GM19452 (cell line): ENCODE data around the gene RBBP8NL.

Experiments
- ATAC-seq: cut with Tn5 transposase; IDR thresholded peaks from one replicate; pipeline ENCODE4 v1.9.1; 2021; ENCODE audit not compliant: unreplicated experiment

The RBBP8NL gene

DNA sequence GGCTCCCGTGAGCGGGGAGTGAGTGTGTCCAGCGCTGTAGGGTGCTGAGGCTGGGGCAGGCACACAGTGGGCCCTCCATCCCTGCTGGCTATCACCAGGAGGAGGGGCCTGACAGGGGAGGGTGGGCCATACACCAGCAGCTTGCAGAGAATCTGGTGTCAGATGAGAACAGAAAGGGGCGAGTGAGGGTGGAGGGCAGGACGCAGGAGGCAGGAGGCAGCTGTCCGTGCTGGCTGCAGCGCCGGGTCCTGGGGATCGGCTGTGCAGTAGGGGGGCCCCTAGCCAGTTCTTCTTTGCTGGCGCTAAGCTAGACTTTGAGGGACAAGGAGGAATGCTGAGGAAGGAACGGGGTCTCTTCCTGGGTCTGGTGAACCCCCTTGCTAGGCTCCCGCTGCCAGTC is 18.7 kb downstream of the RBBP8NL start:
- ATAC-seq = no peak

DNA sequence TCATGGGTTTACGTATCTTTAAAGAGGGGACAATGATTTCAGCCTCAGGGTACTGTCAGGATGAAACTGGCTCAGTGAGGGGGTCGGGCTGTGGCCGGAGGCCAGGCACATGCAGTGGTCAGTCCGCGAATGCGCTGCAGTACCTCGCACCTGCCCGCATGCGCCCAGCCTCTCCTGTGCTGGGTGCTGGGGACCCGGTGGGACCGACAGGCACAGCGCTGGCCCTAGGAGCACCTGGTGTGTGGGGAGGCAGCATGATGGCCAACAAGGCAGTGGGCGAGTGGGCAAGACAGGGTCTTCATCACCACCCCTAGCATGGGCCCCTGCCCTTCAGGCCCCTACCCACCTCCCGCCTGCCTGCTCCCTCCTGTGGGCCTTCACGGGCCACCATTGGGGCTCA is 19.3 kb downstream of the RBBP8NL start:
- no peak for ATAC-seq

DNA sequence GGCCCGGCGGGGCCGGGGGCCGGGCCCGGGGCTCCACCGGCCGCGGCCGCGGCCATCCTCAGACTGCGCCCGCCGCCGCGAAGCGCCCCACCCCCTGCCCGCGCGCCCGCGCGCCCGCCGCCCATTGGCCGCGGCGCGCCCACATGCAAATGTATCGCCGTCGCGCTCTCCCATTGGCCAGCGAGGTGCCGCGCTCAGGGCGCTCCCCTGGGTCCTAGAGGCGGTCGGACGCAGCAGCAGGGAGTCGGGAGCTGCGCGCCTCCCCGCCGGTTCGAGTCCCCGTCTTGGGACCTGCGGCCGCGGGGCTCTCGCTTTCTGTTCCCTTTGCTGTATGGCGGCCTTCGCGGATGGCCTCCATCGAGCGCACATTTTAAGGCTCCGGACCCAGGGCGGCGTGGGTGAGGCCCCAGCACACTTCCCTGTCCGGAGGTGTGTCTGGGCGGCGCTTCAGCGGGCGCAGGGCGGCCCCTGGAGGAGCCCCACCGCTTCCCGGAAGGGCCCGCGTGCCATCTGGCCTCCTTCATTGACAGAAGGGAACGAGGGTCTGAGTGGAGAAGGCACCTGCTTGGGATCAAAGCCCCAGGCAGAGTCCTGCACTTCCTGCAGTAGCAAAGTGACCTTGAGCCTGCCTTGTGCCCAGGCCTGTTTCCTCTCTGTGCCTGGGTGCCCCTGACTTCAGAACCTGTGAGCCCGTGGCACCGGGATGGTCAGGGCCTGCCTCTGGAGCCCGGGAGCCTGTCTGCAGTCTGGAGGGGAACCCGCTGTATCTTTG is 19.9 kb downstream of the RBBP8NL start, which contains the start of gene CABLES2:
Gene CABLES2, minus strand, starts transcription at position 65 of the 772 bp plus-strand sequence. Its CDS starts 9 bp downstream, at position 56.
- ATAC-seq = peak; percentile 88

DNA sequence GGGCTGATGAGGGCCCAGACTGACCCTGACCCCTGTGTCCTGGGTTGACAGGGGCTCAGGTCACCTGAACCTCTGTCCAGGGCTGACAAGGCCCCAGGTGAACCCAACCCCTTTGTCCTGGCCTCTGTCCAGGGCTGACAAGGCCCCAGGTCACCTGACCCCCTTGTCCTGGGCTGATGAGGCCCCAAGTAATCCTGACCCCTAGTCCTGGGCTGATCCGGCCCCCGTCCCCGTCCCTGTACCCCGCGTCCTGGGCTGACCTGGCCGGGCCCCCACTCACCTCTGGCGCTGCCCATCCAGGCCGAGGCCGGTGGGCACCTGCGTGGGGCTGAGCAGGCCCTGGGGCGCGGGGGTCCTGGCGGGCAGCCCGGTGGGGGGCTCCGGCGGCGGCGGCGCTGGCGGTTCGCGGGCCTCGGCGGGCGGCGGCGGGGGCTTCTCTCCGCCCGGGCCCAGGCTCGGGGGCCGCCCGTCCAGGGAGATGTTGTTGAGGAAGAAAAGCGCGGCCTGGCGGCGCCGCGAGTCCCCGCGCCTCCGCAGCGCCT is 20.6 kb downstream of the RBBP8NL start:
- ATAC-seq = peak; percentile 3

DNA sequence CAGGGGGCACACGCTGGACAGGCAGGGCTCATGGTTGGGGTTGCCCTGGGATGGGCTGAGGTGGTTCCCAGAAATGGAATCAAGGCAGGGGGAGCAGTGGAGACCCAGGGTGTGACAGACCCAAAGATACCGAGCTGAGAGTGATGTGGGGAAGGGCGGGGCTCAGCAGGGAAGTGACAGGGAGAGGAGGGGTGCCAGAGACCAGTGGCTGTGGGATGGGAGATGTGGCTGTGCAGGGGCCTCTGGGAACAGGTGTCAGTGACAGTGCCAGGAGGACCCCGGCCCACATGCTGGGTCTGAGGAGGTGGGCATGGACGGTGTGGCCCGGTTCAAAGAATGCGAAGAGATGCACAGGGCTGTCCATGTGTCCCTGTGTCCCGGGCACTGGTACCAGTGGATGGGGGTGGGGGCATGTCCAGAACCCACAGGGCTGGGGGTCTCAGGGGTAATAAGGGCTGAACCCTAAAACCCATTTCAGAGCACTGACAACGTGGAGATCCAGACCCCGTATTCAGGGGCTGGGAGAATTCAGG is 21.3 kb downstream of the RBBP8NL start:
- ATAC-seq = no peak

DNA sequence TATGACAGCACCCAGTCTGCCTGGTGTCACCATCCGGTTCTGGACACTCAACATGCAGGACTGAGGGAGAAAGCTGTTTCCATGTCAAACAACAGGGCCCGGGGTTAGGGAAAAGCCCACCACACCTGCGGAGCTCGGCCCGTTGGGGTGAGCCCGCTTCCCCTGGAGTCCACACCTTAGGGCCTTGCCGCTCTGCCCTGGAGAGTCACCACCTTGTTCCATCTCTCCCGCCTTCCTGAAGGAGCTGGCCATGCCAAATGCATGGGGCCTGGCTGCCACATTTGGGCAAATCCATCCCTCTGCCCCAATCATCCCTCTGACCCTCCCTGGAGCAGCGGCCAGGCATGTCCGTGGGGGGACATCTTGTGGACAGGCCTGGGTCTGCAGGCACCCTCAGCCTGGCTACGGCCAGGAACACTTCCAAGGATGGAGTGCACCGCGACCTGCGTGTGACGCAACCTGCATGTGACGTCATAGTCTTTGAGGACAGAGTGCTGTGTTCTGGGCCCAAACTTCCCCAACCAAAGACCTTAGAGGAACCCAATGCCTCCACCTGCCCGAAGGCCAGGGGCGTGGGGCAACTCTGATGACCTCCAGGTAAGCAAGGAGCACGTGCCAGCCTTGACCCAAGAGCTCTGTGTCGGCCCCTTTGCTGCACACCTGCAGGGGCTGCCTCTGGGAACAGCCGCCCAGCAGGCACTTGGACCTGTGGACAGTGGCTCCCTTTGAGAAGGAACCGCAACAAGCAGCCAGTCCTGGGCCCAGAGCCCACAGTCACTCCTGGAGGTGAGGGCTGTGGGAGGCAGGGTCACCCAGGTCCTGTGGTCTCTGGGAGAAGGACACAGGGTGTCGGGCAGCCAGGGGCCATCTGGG is 22.0 kb downstream of the RBBP8NL start:
- ATAC-seq = no peak

DNA sequence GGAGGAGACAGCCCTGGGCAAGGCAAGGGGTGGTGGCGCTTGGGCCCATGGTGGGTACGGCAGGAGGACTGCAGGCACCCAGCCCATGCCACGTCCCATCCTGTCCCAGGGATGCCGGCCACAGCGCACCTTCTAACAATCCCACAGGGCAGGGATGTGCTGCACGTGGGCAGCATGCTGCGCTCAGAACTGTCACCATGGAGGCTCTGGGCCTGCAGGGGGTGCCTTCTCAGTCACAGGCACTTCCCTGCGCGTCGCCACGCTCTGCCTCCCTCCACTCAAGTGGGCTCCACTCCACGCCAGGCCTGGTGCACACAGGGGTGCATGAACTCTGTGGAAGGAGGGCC is 22.6 kb downstream of the RBBP8NL start:
- no peak for ATAC-seq

DNA sequence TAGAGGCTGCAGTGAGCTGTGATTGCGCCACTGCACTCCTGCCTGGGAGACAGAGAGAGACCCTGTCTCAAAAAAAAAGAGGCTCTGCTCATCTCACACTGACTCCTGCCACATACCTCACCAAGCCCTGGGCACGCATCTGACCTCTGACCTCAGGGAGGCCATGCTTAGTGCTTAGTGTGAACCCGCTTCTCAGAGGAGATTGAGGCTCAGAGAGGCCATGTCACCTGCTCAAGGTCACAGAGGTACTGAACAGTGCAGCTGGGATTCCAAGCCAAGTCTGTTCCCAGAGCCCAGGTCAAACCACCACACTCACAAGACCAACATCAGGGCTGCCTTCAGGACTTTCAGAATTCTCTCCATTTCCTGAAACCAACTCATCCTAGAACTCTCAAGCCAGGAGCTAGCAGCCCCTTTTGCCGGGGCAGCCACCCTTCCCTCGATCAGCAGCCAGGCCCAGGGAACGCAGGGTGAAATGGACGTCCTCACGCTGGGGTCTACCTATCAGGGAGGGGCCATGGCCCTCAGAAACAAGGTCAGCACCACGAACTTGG is 23.1 kb downstream of the RBBP8NL start:
- no peak for ATAC-seq

DNA sequence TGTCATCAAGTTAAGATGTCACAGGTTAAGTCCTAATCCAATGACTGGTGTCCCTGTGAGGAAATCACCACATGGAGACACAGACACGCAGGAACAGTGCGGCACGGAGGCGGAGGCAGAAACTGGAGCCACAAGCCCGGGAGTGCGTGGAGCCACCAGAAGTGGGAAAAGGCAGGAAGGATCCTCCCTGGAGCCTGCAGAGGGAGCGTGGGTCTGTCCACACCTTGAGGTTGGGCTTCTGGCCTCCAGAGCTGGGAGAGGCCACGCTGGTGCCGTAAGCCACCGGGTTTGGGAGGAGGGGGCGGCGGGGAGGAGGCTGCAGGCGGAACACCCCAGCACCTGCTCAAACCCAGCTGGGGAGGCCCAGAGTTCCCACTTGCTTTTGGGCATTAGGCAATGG is 24.0 kb downstream of the RBBP8NL start:
- no peak for ATAC-seq

DNA sequence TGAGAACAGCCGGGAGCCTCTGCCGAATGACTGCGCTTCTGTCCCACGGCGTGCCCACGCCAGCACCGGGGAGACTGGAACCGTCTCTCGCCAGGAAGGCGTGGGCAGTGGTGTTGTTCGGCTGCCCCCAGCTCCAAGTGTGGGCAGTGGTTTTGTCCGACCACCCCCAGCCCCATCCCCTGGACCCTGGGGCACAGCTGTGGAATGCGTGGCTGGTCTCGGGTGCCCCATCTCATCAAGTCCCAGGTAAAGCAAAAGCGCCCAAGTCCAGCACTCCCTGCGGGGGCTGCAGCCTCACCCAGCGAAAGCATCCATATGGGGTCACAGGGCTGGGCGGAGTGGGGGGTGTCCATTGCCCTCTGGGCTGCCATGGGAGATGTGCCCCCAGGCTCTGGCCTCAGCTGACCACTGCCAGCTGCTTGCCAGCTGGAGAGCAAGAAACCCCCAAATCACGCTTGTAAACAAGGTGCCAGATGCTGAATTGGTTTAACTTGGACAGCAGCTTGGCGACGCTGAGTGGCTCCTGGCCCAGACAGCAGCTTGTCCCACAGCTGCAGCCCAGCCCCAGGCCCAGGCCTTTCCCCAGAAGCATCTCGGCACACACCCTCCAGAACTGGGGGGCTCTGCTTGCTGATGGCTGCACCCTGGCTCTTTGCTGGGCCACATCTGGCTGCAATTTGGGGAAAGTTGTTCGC is 24.7 kb downstream of the RBBP8NL start:
- ATAC-seq = no peak

DNA sequence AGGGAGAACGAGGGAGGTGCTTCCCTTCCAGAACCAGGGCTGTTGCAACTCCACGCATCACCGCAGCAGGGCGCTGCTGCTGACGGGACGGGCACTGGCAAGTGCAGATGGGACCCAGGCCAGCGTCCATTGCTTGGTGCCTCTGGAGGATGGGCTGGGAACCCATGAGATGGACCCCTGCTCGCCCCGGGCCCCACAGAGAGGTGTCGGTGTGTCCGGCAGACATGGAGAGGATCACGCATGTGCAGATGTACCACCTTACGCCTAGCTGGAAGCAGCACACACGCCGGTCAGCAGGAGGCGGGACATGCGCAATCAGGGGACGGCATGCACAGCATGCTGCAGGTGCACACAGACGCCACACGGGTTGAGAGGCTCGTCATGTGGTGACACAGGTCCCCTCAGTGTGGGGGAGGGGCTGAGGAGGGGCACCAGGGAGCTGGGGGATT is 26.0 kb downstream of the RBBP8NL start:
- ATAC-seq = no peak

DNA sequence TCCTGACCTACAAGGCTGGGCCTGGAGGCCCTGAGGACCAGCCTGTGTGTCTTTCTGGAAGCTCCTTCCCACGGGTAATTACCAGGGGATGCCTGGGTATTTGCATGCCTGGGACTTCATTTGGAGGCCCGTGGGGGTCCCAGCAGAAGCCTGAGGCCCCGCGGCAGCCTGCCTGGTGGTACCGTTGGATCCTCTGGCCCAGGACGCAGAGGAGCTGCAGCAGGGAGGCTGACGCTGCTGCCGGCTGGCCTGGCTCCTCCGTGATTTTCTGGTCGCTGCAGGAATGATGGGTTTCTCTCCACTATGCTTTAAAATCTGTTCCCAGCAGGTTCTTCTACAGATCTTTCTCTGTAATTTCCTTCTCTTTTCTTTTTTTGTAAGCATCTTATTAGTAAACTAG is 26.8 kb downstream of the RBBP8NL start:
- ATAC-seq = no peak

DNA sequence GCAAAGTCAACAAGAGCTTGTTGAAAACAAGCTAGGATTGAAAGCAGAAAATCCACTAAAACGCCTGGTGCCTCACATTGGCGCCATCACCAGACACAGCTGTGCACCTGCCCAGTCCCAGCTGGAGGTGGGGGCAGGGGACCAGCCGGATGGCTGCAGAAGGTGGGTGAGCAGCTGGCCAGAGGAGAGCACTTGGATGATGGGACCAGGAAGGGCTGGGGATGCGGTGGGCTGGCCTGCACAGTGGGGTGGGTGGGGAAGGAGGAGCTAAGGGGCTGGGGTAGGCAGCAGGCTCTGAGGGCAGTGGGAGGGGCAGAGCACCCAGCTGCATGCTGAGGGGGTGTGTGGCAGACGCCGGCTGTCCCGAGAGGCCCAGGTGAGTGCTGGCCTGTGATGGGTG is 27.3 kb downstream of the RBBP8NL start:
- ATAC-seq = no peak

DNA sequence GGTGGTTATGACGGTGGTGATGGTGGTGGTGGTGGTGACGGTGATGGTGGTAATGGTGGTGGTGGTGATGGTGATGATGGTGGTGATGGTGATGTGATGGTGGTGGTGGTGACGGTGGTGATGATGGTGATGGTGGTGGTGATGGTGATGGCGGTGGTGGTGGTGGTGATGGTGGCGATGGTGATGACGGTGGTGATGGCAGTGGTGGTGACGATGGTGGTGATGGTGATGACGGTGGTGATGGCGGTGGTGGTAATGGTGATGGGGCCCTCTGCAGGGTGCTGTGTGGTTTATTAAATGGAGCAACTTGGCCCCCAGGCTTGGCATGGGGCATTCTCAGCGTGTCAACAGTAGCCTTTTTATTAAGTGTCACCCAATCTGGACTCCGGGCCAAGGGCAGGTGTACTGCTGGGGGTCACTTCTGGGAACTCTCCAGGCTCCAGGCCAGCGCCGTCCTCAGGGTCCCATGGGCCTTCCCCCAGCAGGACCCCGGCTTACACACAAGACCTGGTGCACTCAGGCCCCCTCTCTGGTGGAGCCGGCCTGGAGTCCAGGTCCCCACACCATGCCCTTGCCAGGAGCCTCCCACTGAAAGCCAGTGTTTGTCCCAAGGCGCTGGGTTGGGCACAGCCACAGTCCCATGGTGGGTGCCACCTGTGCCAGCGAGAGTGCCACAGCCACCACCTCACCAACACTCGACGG is 29.1 kb downstream of the RBBP8NL start:
- ATAC-seq = no peak

DNA sequence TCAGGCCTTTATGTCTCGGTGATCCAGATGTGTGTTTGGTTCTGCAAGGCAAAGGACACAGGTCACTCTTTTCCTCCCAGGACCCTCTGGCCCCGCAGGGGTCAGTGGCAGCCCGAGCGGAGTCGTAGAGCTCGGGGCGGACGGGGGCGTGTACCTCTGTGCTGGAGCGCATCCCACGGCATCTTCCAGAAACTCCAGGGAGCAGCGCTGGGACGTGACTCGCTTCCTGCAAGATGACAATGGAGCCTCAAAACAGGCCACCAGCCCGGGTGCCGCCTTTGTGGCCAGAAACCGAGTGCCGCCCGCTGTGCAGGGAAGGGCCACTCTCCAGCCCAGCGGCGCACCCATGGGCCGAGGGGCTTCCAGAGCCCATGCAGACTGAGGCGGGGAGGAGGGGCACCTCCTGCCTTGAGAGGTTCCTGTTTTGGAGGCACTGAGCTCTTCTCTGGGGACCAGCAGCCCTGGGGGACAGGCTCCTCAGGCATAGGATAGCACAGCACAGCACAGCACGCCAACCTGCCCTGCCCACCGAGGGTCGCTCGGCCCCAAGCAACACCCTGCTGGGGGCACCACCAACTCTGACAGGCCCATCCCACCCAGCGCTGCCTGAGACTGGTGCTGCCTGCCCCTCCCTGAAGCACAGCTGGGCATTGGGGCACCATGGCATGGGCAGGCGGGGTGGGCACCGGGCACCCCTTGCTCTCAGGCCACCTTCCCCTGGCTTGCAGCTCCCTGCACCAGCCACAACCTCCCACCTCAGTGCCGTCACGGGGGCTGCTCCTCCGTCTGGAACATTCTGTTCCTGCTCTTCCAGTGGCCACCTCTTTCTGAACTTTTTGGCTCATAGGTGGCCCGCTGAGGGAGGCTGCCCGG is 30.7 kb downstream of the RBBP8NL start:
- ATAC-seq = no peak

DNA sequence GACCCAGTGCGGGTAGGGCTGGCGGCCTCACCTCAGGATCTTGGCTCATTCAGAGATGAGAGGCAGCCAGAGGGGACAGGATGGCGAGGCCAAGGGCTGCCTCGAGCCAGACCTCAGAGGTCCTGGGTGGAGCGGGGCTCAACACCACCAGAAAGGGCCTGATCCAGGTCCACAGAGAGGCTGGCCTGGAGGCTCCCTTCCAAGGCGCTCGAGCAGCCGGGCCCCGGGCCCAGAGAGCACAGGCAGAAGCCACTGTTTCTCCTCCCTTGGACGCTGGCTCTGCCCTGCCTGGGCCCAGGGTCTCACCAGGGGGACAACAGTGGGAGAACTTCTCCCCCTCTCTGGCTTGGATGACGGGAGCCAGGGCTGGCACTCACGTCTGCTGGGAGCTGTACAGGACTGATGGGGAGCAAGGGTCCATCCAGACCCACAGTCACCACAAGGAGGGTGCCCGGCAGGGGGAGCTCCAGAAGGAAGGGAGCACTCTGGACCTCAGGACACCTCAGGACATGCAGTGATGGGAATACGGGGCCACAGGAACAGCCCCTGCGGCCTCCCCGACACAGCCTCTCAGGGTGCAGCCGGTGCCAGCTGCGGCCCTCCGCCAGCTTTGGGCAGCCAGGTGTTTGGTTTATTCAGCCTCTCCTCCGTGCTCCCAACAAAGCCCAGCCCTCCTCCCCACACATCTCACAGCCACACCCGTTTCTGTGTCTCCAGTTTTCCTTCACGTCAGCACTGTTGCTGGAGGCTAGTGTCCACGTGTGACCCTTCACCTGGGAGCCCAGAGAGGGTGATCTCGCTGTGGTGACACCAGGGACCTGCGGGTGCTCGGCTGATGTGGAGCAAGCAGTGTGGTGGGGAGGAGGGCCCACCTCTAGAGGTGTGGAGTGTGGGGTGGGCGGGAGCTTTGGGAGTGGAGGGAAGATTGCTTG is 31.8 kb downstream of the RBBP8NL start:
- no peak for ATAC-seq

DNA sequence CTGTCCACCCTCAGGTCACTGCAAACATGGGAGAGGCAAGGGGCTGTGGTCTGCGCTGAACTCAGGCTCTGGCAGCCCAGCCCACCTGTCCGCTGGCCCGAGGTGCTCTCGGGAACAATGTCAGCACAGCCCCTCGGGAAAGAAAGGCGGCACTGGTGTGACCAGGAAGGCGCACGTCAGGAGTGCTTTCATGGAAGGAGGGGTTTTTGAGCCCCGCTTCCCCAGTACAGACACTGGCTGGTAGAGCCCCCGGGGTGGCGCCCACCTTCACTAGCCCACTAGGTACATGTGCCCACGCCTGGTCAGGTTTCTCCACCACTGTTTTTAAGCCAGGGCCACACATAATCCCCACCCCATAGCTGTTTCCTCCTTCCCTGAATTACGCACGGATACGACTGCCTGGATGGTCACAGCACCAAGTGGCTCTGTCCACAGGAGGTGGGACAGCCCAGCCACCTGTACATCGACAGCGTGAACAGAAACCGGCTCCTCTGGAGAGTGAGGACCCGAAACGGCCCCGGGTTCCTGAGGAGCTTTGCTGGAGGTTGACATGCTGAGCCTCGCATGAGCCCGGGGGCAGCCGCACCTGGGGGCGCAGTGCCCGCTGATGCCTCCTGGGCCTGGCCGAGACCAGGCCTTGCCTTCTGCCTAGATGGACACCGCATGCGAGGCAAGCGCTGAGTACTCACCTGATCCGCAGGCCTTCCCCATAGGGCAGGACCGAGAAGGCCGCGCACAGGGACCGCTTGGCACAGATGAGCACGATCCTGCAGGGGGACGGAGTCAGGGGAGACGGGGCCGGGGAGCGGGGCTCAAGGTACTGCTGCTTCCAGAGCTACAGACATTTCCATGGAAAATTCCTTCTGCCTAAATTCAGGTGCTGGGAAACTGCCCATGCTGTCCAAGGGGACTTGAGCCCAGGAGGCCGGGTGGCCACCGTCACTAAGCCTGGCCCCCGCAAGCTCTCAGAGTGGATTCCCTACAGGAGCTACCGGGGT is 32.8 kb downstream of the RBBP8NL start:
- no peak for ATAC-seq
